HEK293 (cell line): Measurements from ENCODE around the gene DHDH.

Experiments
- ELK4 ChIP-seq: IDR thresholded peaks from 2 replicates; pipeline ENCODE4 v1.6.1; 2011; ENCODE audit warnings: mild to moderate bottlenecking, low read depth, low read length, borderline replicate concordance
- KLF16 ChIP-seq: fragments of 450-650 bp; formaldehyde crosslinking; IDR thresholded peaks from 2 replicates; pipeline ENCODE4 v1.5.1; 2017; ENCODE audit warnings: missing biosample characterization, missing genetic modification characterization
- KLF7 ChIP-seq: fragments of 450-650 bp; formaldehyde crosslinking; IDR thresholded peaks from 2 replicates; pipeline ENCODE4 v1.5.1; 2016; ENCODE audit warnings: missing biosample characterization, missing genetic modification characterization, borderline replicate concordance
- KLF9 ChIP-seq: fragments of 450-650 bp; formaldehyde crosslinking; IDR thresholded peaks from 2 replicates; pipeline ENCODE4 v1.5.1; 2016; ENCODE audit warnings: missing biosample characterization, missing genetic modification characterization, low read depth
- SP7 ChIP-seq: fragments of 450-650 bp; formaldehyde crosslinking; IDR thresholded peaks from 2 replicates; pipeline ENCODE4 v1.5.1; 2016; ENCODE audit warnings: missing biosample characterization, missing genetic modification characterization
- TCF7L2 ChIP-seq: IDR thresholded peaks from 2 replicates; pipeline ENCODE4 v1.6.1; 2011; ENCODE audit warnings: low read depth, mild to moderate bottlenecking, inconsistent platforms, low read length, moderate library complexity, borderline replicate concordance
- TRIM28 ChIP-seq: IDR thresholded peaks from 2 replicates; pipeline ENCODE4 v1.6.1; 2011; ENCODE audit warnings: low read length, control low read depth, borderline replicate concordance
- ZBTB17 ChIP-seq: fragments of 450-650 bp; formaldehyde crosslinking; IDR thresholded peaks from 2 replicates; pipeline ENCODE4 v1.5.1; 2016; ENCODE audit warnings: missing biosample characterization, missing genetic modification characterization
- ZNF132 ChIP-seq: fragments of 450-650 bp; formaldehyde crosslinking; IDR thresholded peaks from 2 replicates; pipeline ENCODE4 v1.5.1; 2017; ENCODE audit warnings: missing biosample characterization, missing genetic modification characterization, borderline replicate concordance
- ZNF19 ChIP-seq: fragments of 450-650 bp; formaldehyde crosslinking; IDR thresholded peaks from 2 replicates; pipeline ENCODE4; 2016; ENCODE audit warnings: missing biosample characterization, missing genetic modification characterization, low read depth
- ZNF211 ChIP-seq: fragments of 450-650 bp; formaldehyde crosslinking; IDR thresholded peaks from 2 replicates; pipeline ENCODE4 v1.5.1; 2016; ENCODE audit warnings: low read depth, missing biosample characterization, missing genetic modification characterization
- ZNF23 ChIP-seq: fragments of 450-650 bp; formaldehyde crosslinking; IDR thresholded peaks from 2 replicates; pipeline ENCODE4 v1.5.1; 2016; ENCODE audit warnings: missing biosample characterization, missing genetic modification characterization, borderline replicate concordance
- ZNF239 ChIP-seq: fragments of 450-650 bp; formaldehyde crosslinking; IDR thresholded peaks from 2 replicates; pipeline ENCODE4 v1.5.1; 2016; ENCODE audit warnings: missing biosample characterization, missing genetic modification characterization
- ZNF521 ChIP-seq: fragments of 450-650 bp; formaldehyde crosslinking; IDR thresholded peaks from 2 replicates; pipeline ENCODE4 v1.5.1; 2017; ENCODE audit warnings: missing biosample characterization, mild to moderate bottlenecking, missing genetic modification characterization
- ZNF624 ChIP-seq: fragments of 450-650 bp; formaldehyde crosslinking; IDR thresholded peaks from 2 replicates; pipeline ENCODE4 v1.5.1; 2017; ENCODE audit warnings: missing biosample characterization, missing genetic modification characterization
- ZNF701 ChIP-seq: fragments of 450-650 bp; formaldehyde crosslinking; IDR thresholded peaks from 2 replicates; pipeline ENCODE4 v1.5.1; 2016; ENCODE audit warnings: missing biosample characterization, missing genetic modification characterization
- ZSCAN23 ChIP-seq: fragments of 450-650 bp; formaldehyde crosslinking; IDR thresholded peaks from 2 replicates; pipeline ENCODE4 v1.5.1; 2016; ENCODE audit warnings: missing biosample characterization, missing genetic modification characterization
- ZSCAN5A ChIP-seq: fragments of 450-650 bp; formaldehyde crosslinking; IDR thresholded peaks from 2 replicates; pipeline ENCODE4 v1.5.1; 2016; ENCODE audit warnings: missing biosample characterization, missing genetic modification characterization
- ZXDB ChIP-seq: fragments of 450-650 bp; formaldehyde crosslinking; IDR thresholded peaks from 2 replicates; pipeline ENCODE4 v1.5.1; 2016; ENCODE audit warnings: missing biosample characterization, missing genetic modification characterization
- TF ChIP-seq, protein P1 (sequence below): fragments of 450-650 bp; formaldehyde crosslinking; IDR thresholded peaks from 2 replicates; pipeline ENCODE4 v1.5.1; 2016; ENCODE audit warnings: missing biosample characterization, missing genetic modification characterization
- TF ChIP-seq, protein P2 (sequence below): fragments of 450-650 bp; formaldehyde crosslinking; IDR thresholded peaks from 2 replicates; pipeline ENCODE4 v1.5.1; 2016; ENCODE audit warnings: missing biosample characterization, missing genetic modification characterization
- TF ChIP-seq, protein P3 (sequence below): fragments of 450-650 bp; formaldehyde crosslinking; IDR thresholded peaks from 2 replicates; pipeline ENCODE4 v1.5.1; 2016; ENCODE audit warnings: missing biosample characterization, missing genetic modification characterization
- TF ChIP-seq, protein P4 (sequence below): fragments of 450-650 bp; formaldehyde crosslinking; IDR thresholded peaks from 2 replicates; pipeline ENCODE4 v1.5.1; 2017; ENCODE audit warnings: missing biosample characterization, missing genetic modification characterization

DHDH gene

GRCh38 chr19:48933382-48933932 lies at the start of gene DHDH (continued):
- TF ChIP-seq, protein P1, sequence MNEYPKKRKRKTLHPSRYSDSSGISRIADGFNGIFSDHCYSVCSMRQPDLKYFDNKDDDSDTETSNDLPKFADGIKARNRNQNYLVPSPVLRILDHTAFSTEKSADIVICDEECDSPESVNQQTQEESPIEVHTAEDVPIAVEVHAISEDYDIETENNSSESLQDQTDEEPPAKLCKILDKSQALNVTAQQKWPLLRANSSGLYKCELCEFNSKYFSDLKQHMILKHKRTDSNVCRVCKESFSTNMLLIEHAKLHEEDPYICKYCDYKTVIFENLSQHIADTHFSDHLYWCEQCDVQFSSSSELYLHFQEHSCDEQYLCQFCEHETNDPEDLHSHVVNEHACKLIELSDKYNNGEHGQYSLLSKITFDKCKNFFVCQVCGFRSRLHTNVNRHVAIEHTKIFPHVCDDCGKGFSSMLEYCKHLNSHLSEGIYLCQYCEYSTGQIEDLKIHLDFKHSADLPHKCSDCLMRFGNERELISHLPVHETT, result no peak
- TF ChIP-seq ZXDB, result 0 out of 2 replicates have a peak, but pooled peaks have one; percentile 33
- TF ChIP-seq ZNF19, result no peak
- no peak for TF ChIP-seq ZNF624 (tag by site-specific recombination)
- TF ChIP-seq, protein P2, sequence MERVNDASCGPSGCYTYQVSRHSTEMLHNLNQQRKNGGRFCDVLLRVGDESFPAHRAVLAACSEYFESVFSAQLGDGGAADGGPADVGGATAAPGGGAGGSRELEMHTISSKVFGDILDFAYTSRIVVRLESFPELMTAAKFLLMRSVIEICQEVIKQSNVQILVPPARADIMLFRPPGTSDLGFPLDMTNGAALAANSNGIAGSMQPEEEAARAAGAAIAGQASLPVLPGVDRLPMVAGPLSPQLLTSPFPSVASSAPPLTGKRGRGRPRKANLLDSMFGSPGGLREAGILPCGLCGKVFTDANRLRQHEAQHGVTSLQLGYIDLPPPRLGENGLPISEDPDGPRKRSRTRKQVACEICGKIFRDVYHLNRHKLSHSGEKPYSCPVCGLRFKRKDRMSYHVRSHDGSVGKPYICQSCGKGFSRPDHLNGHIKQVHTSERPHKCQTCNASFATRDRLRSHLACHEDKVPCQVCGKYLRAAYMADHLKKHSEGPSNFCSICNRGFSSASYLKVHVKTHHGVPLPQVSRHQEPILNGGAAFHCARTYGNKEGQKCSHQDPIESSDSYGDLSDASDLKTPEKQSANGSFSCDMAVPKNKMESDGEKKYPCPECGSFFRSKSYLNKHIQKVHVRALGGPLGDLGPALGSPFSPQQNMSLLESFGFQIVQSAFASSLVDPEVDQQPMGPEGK, result peak; percentile 73
- TF ChIP-seq ELK4, result no peak
- TF ChIP-seq ZSCAN23 (tag by site-specific recombination), result no peak
- TF ChIP-seq TCF7L2, result no peak
- TF ChIP-seq KLF9 (tag by site-specific recombination), result peak; percentile 90
- peak; percentile 88 for TF ChIP-seq KLF16 (tag by site-specific recombination)
- TF ChIP-seq ZBTB17 (tag by site-specific recombination), result peak; percentile 84
- TF ChIP-seq KLF7 (tag by site-specific recombination), result no peak
- peak; percentile 47; the same call in 1 of the 2 replicates for TF ChIP-seq SP7 (tag by site-specific recombination)
- TF ChIP-seq ZNF521, result no peak
- no peak for TF ChIP-seq ZNF701 (tag by site-specific recombination)
- no peak for TF ChIP-seq ZNF239 (tag by site-specific recombination)
- no peak for TF ChIP-seq ZNF23 (tag by site-specific recombination)
- TF ChIP-seq ZNF211 (tag by site-specific recombination), result no peak
- TF ChIP-seq ZSCAN5A (tag by site-specific recombination), result no peak
- 0 out of 2 replicates have a peak, but pooled peaks have one; percentile 18 for TF ChIP-seq TRIM28
- TF ChIP-seq, protein P3, sequence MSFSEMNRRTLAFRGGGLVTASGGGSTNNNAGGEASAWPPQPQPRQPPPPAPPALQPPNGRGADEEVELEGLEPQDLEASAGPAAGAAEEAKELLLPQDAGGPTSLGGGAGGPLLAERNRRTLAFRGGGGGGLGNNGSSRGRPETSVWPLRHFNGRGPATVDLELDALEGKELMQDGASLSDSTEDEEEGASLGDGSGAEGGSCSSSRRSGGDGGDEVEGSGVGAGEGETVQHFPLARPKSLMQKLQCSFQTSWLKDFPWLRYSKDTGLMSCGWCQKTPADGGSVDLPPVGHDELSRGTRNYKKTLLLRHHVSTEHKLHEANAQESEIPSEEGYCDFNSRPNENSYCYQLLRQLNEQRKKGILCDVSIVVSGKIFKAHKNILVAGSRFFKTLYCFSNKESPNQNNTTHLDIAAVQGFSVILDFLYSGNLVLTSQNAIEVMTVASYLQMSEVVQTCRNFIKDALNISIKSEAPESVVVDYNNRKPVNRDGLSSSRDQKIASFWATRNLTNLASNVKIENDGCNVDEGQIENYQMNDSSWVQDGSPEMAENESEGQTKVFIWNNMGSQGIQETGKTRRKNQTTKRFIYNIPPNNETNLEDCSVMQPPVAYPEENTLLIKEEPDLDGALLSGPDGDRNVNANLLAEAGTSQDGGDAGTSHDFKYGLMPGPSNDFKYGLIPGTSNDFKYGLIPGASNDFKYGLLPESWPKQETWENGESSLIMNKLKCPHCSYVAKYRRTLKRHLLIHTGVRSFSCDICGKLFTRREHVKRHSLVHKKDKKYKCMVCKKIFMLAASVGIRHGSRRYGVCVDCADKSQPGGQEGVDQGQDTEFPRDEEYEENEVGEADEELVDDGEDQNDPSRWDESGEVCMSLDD, result no peak
- TF ChIP-seq ZNF132 (tag by site-specific recombination), result no peak
- TF ChIP-seq, protein P4, sequence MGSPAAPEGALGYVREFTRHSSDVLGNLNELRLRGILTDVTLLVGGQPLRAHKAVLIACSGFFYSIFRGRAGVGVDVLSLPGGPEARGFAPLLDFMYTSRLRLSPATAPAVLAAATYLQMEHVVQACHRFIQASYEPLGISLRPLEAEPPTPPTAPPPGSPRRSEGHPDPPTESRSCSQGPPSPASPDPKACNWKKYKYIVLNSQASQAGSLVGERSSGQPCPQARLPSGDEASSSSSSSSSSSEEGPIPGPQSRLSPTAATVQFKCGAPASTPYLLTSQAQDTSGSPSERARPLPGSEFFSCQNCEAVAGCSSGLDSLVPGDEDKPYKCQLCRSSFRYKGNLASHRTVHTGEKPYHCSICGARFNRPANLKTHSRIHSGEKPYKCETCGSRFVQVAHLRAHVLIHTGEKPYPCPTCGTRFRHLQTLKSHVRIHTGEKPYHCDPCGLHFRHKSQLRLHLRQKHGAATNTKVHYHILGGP (tag by site-specific recombination), result no peak
